HG02943 (cell line): Measurements from ENCODE around the gene GOLGA6A.
"Not testable (repeated sequence)": the region's sequence is repeated elsewhere in the genome, so short reads cannot be mapped to it uniquely, and the experiment has no call there.

Experiments used
- ATAC-seq: cut with Tn5 transposase; IDR thresholded peaks from one replicate; pipeline ENCODE4 v1.9.1; 2021; ENCODE audit warnings: mild to moderate bottlenecking, low read depth, moderate library complexity; ENCODE audit not compliant: unreplicated experiment

GOLGA6A gene

DNA sequence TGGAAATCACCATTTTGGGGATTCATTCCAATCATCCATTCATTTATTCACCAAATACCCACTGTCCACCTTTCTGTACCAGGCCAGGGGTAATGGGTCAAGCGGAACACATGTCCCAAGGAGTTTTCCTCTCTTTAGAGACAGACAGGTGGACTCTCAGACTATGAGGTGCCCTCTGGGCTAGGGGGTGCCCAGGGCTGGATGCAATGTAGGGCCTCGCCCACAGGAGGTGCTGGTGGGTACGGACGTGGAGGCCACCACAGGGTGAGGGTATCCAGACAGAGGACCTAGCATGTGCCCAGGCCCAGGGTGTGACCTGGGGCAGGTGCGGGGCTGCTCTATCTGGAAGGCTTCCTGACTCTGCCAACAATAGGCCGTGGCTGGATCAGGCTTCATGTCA is 26.3 kb upstream of the GOLGA6A start:
- not testable (repeated sequence) for ATAC-seq

DNA sequence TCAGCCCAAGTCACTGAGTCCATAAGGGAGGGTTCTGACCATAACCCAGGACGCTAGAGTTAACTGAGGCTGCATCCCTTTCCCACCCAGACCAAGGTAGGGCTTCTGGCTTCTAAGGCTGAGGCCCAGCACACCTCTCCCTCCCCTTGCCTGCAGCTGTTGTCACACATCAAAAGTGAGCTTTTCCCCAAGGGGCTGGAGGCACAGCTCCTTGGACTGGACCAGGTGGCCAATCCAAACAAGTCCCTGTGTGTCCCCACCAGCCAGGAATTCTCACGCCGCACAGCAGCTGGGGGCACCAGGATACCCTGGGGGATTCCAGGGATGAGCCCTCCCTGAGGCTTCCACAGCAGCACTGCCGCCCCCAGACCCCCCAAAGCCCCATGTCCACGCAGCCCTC is 25.8 kb upstream of the GOLGA6A start:
- no peak for ATAC-seq

DNA sequence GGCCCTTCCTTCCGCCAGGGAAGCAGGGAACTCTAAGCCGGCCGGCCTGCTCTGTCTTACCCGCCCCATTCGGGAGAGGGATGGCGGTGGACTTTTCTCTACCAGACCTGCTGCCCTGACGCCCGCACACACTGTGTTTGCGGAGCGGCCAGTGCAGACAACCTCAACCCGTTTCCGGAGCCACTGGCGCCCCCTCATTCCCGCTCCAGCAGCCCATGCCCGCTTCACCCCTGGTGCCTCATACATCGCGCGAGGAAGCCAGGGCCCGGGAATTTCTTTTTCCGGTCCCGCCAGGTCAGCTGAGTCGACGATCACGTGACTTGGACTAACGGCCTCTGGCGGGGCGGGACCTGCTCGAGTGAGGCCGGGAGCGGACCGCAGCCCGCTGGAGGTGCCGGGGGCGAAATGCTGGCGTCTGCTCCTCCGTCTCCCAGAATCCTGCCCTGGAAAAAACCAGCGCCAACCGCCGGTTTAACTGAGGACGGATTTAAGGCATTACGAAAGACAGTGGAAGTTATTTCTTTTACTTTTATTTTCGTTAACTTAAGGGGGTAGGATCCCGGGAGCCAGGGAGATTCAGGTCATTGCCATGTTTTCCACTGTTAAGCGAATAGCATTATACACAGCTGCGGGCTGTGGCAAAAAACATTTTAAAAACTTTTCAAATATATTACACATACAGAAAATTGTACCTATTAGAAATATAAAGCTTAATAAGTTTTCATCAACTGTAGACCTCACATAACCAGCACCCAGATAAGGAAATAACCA is 17.8 kb upstream of the GOLGA6A start:
- not testable (repeated sequence) for ATAC-seq

- ATAC-seq: not testable (repeated sequence)
Observed at GRCh38 chr15:74096753-74097474, 14.6 kb upstream of the GOLGA6A start.

GRCh38 chr15:74095610-74096009 is 13.3 kb upstream of the GOLGA6A start:
- not testable (repeated sequence) for ATAC-seq

- ATAC-seq: not testable (repeated sequence)
Observed at GRCh38 chr15:74094567-74094966, 12.2 kb upstream of the GOLGA6A start.

GRCh38 chr15:74075781-74076180 is 6.6 kb downstream of the GOLGA6A start:
- ATAC-seq: not testable (repeated sequence)

DNA sequence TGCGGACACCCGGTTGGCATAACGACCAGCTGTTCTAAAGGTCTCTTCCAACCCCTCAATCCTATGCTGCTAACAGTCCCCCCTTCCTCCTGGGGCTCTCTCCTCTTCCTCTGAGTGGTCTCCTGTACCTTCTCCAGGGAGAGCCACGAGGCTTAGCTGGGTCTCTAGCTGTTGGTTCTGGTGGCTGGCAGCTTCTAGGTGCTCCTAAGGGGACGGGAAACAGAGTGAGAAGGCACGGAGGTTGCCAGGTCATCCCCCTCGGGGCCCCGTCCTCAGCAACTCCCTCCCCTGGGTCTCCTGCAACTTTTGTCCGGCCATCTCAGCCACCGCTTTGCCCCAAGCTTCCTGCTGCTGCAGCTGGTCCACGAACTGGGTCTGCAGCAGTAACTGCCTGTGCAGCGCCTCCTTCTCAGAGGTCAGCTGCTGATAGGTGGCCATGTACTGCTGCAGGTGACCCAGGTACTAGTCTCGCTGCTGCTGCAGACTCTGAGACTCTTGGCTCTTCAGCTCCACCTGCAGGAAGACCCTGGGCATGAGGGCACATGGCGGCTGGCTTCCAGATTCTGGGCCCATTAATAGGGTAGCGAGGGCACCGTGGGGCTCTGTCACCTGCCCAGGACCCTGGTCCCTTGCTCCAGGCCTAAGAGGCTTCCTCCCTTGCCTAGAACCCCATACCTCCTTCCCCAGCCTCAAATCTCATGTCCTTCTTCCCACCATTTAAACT is 9.6 kb downstream of the GOLGA6A start:
- ATAC-seq: not testable (repeated sequence)

GRCh38 chr15:74072132-74072531 is 10.2 kb downstream of the GOLGA6A start:
- ATAC-seq: not testable (repeated sequence)

- ATAC-seq: not testable (repeated sequence)
Observed at GRCh38 chr15:74071645-74072044, 10.7 kb downstream of the GOLGA6A start.

GRCh38 chr15:74065684-74066411 is 16.5 kb downstream of the GOLGA6A start:
- not testable (repeated sequence) for ATAC-seq

DNA sequence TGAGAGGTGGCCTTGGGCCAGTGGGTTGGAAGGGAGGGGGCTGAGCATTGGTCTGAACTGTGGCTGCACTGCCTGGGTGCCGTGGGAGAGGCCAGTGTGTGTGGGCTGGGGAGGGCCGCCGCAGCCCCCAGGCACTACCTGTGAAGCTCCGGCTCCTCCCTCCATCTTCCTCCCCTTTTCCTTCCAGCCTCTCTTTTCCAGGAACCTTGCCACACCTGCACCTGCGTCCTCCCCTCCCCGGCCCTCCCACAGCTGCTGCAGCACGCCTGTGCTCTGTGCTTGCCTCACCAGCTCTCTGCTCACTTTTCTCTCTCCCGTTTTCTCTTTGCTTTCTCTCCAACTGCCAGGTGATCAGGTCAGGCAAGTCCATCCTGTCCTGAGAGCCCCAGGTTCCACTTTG is 17.5 kb downstream of the GOLGA6A start:
- ATAC-seq: not testable (repeated sequence)

GRCh38 chr15:74064183-74064582 is 18.2 kb downstream of the GOLGA6A start:
- ATAC-seq: not testable (repeated sequence)

DNA sequence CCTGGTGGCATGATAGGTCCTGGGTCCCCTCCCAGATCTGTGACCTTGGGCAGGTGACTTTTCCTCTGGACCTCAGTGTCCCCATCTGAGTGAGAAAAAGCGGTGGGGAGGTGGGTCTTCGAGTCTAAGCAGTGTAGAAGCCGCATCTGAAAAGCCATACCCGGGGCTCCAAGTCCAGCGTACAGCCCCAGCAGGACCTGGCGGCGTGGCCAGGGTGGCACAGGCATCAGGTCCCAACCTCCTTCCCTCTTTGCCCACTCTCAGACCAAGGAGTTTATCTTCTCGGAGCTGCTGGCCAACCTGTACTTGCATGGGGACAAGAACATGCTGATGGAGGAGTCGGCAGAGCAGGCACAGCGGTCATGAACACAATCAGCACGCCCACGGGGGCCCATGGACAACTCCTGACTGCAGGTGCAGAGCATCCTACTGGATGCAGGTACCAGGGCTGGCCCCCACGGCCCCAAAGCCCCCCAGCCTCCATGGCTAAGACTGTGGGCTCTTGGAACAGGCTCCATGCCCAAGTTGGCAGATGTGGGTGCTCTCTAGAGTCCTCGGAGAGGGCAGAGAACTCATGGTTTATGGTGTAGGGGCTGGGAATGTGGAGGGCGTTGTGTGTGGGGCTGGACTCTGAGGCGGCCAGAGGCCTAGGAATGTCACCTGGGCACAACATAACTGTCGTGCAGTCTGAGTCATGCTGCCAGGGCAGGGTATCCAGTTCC is 18.8 kb downstream of the GOLGA6A start:
- not testable (repeated sequence) for ATAC-seq

DNA sequence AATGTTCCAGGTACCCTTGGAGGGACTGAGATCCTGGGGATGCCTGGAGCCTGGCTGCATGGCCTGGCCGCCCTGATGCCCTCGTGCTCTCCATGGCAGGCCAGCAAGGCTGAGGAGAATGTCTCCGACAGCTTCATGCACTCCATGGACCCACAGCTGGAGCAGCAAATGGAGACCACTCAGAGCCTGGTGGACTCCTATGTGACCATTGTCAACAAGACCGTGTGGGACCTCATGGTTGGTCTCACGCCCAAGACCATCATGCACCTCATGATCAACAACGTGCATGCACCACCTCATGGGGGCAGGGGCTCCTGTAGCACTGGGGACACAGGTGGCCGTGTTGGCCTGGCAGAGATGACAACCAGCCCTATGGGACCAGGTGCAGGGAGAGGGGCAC is 19.7 kb downstream of the GOLGA6A start:
- ATAC-seq: no peak

DNA sequence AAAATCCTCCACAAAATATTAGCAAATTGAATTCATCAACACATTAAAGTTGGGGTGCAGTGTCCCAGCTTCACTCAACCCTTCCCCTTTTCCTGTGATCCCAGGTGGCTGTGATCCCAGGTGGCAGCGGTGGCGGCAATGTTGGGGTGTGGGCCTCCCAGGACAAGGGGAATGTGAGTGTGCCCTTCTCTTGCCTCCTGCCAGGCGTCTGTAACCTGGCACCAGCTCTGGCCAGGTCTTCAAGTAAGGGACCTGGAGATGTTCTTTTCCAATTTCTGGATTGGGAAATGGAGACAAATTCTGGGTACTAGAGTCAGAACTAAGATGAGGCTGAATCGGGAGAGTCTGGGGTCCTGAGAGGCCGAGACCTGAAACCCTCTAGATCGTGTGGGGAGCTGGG is 20.1 kb downstream of the GOLGA6A start:
- no peak for ATAC-seq

DNA sequence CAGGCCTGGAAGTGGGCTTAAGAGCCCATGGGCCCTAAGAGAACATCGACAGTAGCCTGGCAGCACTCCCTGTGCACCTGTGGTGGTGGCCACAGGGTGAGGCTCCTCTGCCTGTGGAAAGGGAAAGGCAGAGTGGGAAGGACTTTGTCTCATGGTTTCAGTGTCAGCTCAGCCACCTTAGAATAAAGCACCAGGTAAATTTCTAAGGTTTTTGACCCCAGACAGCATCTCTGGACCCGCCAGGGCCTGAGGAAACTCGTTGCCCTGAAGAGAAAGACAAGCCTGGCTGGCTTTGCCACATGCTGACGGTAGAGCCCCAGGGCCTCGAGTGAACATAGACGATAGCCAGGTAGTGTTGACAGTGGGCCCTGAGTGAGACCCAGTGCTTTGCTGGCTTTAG is 22.1 kb downstream of the GOLGA6A start:
- no peak for ATAC-seq

GRCh38 chr15:74059050-74059833 is 23.1 kb downstream of the GOLGA6A start:
- ATAC-seq: not testable (repeated sequence)

DNA sequence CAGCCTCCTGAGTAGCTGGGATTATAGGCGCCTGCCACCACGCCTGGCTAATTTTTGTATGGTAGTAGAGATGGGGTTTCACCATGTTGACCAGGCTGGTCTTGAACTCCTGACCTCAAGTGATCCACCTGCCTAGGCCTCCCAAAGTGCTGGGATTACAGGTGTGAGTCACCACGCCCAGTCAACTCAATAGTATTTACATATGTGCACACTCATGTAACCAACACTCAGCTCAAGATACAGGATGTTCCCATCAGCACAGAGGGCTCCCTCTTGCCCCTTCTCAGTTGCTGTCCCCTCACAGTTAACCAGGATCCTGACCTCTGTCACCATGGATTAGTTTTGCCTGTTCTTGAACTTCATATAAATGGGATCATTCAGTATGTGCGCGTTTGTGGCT is 26.0 kb downstream of the GOLGA6A start:
- ATAC-seq: not testable (repeated sequence)
